A673 (cell line): ENCODE data around the gene ZNF473.

Source experiments
- EZH2 ChIP-seq: fragments of 200-600 bp; sonication (generic); IDR thresholded peaks from 2 replicates; pipeline ENCODE4 v1.6.1; 2017; ENCODE audit warnings: borderline replicate concordance, low read depth, mild to moderate bottlenecking, mixed read lengths, antibody characterized with exemption, low read length; ENCODE audit not compliant: poor library complexity, severe bottlenecking
- TF ChIP-seq, protein P1 (sequence below): fragments of 300-800, 200-600 bp; sonication (generic); conservative IDR thresholded peaks from 2 replicates; pipeline ENCODE4 v1.5.1; 2017; ENCODE audit warnings: low read depth, mild to moderate bottlenecking, antibody characterized with exemption, low read length, moderate library complexity, mixed read lengths

DNA sequence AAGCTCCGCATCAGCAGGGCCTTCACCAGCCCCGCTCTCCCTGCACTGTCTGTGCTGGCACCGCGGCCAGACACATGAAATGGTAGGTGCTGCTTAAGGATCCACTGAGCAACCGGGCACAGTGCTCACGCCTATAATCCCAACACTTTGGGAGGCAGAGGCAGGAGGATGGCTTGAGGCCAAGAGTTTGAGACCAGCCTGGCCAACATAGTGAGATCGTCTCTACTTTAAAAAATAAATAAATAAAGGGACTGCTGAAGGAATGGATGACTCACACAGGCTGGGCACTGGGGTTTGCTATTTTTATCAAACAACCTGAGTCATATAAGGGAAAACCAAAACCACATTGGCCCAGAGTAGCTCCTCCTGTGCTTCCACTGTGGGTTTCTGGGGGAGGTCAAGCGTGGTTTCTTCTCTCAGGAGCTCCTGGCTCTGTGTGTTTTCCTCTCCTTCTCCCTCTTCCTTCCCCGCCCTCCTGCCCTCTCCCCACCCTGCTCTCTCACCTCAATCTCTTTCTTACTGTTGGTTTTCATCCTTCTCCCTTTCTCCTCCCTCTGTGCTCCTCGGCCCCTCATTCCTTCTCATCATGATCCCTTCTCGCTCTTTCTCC lies 21.9 kb upstream of the ZNF473 start:
- TF ChIP-seq, protein P1, sequence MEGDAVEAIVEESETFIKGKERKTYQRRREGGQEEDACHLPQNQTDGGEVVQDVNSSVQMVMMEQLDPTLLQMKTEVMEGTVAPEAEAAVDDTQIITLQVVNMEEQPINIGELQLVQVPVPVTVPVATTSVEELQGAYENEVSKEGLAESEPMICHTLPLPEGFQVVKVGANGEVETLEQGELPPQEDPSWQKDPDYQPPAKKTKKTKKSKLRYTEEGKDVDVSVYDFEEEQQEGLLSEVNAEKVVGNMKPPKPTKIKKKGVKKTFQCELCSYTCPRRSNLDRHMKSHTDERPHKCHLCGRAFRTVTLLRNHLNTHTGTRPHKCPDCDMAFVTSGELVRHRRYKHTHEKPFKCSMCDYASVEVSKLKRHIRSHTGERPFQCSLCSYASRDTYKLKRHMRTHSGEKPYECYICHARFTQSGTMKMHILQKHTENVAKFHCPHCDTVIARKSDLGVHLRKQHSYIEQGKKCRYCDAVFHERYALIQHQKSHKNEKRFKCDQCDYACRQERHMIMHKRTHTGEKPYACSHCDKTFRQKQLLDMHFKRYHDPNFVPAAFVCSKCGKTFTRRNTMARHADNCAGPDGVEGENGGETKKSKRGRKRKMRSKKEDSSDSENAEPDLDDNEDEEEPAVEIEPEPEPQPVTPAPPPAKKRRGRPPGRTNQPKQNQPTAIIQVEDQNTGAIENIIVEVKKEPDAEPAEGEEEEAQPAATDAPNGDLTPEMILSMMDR, result no peak
- no peak for TF ChIP-seq EZH2
